GM12891 (cell line): Measurements from ENCODE around the gene PRR36.

Source experiments
- DNase-seq: peaks from one replicate; pipeline ENCODE4 v3.0.0; 2011; ENCODE audit warnings: low spot score; ENCODE audit not compliant: insufficient read length
- FAIRE-seq: peaks from 2 replicates; lab custom pipeline; 2011; peaks lifted over from hg19 to GRCh38; lab: Jason Lieb, UNC
- PAX5 ChIP-seq: IDR thresholded peaks from 2 replicates; pipeline ENCODE4 v1.6.1; 2011; ENCODE audit warnings: low read length, moderate library complexity, mild to moderate bottlenecking; ENCODE audit not compliant: insufficient read depth, severe bottlenecking
- POLR2A ChIP-seq: IDR thresholded peaks from 2 replicates; pipeline ENCODE4 v1.6.1; 2011; ENCODE audit warnings: low read depth, low read length, control low read depth
- POLR2AphosphoS5 ChIP-seq: IDR thresholded peaks from 2 replicates; pipeline ENCODE4 v1.6.1; 2011; ENCODE audit warnings: low read depth, low read length, control low read depth
- POU2F2 ChIP-seq: IDR thresholded peaks from 2 replicates; pipeline ENCODE4 v1.6.1; 2011; ENCODE audit warnings: low read depth, mild to moderate bottlenecking, control low read depth, low read length, moderate library complexity
- SPI1 ChIP-seq: IDR thresholded peaks from 2 replicates; pipeline ENCODE4 v1.6.1; 2011; ENCODE audit warnings: low read depth, low read length, control low read depth
- TAF1 ChIP-seq: IDR thresholded peaks from 2 replicates; pipeline ENCODE4 v1.6.1; 2011; ENCODE audit warnings: low read depth, low read length, control low read depth

PRR36 gene

DNA sequence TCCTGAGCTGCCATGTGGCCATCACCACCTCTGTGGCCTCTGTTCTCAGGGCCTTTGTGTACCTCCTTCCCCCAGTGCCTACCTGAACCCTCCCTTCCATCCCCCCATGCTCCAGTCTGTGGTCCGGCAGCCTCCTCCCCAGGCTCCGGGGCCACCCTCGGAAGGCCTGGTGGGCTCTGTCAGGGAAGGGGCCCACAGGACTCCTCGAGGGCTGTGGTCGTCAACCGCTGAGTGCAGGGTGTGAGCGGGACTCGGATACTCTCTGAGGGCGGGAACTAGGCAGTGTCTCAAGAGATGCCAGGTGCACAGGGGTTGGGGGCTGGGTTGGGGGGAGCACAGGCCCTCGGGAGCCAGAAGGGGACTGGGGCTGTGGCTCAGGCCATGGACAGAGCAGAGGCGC lies 33.4 kb upstream of the PRR36 start:
- FAIRE-seq: no peak
- DNase-seq: no peak
- no peak for TF ChIP-seq POLR2A
- no peak for TF ChIP-seq TAF1
- no peak for TF ChIP-seq POLR2AphosphoS5

DNA sequence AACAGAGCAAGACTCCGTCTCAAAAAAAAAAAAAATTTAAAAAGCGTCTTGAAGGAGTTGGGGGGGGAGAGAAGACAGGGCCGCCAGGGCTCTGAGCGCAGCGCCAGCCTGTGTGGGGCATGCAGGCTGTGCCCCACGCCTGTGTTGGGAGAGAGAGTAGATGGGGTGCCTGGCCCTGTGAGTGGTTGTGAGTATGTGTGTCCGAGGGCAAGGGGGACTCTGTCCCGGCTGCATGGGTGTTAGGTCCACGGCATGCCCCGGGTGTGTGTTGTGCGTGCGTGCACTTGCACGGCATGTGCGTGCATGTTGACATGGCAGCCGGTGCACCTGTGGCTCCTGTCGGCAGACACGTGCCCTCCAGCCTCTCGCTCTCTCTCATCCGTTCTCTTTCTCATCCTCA lies 32.9 kb upstream of the PRR36 start:
- FAIRE-seq (no peak), DNase-seq (no peak)
- TF ChIP-seq POLR2AphosphoS5 (peak; percentile 44; the same call in 1 of the 2 replicates), POLR2A (no peak)

DNA sequence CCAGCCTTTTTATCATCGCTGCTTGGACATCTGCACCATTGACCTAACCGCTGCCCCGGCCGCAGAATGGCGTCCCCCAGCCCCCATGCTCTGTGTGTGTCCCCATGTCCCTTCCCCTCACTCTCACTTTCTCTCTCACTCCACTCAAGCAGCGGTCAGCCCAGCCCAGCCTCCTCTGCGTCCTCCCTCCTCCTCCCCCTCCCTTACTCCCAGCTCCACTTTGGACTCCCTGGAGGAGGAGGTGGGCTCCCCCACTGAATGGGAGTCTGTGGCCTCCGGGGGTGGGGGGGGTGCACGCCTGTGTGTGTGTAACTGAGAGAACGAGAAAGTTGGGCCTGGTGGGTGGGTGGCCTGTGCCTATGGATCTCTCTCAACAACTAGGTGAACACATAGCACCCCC lies 31.7 kb upstream of the PRR36 start:
- no peak for DNase-seq
- TF ChIP-seq POLR2AphosphoS5: no peak
- no peak for FAIRE-seq

DNA sequence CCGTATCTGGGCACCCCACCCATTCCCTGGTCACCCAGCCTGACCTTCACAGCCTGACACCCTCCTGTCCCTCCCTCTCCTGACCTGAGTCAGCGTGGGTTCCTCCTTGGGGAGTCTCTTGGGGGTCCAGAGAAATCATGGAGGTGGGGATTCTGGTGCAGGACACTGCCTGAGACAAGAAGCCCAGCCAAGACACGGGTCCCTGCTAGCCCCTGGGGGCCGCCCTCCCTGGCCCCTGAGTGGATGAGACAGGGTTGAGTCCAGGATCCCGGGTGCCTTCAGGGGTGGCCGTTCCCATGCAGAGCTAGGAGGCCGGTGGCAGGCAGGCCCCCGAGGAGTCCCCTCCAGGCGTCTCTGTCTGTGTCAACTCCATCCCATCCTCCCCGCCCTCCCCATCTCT lies 31.1 kb upstream of the PRR36 start:
- DNase-seq: no peak
- TF ChIP-seq POU2F2 (no peak), TAF1 (no peak), PAX5 (no peak), POLR2A (no peak), POLR2AphosphoS5 (no peak), SPI1 (no peak)
- no peak for FAIRE-seq

DNA sequence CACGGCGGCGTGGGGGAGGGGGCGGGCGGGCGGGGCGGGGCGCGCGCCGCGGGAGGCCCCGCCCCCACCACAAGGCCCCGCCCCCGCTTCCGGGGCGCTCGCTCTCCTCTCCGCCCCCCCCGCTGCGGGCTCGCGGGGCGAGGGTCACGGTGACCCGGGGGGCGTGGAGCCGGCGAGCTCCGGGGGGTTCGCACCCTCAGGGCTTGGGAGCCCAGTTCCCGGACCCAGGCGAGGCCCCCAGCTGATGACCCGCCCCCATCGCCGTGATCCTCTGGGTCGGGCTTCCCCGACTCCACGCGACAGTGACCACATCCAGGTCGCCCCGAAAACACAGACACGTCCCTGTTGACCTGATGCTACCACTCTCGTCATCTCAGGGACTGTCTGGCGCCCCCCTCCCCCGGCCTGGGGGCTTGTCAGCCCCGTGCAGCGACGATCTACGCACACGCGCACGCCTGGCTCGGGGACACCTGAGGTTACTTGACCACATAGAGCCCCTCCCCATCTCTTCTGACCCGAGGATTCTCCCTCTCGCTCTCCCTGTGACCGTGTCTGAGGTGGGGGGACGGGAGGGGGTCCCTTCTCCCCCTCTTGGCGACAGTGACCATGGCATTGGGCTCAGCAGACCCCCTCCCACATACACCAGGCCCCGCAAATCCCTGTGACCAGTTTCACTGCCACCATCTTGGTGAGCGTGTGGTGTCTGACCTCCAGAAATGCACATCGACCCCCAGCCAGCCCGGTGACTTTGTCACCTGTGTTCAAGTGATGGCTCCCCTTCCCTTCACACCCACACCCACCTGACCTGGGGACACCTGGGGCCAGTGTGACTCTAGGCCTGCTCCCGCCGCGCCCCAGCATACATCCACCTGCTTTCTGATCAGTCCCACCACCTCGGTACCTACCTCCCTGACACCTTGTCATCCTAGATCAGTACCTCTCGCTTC lies 30.2 kb upstream of the PRR36 start:
- peak; percentile 79 for DNase-seq
- peak; percentile 58 for FAIRE-seq

DNA sequence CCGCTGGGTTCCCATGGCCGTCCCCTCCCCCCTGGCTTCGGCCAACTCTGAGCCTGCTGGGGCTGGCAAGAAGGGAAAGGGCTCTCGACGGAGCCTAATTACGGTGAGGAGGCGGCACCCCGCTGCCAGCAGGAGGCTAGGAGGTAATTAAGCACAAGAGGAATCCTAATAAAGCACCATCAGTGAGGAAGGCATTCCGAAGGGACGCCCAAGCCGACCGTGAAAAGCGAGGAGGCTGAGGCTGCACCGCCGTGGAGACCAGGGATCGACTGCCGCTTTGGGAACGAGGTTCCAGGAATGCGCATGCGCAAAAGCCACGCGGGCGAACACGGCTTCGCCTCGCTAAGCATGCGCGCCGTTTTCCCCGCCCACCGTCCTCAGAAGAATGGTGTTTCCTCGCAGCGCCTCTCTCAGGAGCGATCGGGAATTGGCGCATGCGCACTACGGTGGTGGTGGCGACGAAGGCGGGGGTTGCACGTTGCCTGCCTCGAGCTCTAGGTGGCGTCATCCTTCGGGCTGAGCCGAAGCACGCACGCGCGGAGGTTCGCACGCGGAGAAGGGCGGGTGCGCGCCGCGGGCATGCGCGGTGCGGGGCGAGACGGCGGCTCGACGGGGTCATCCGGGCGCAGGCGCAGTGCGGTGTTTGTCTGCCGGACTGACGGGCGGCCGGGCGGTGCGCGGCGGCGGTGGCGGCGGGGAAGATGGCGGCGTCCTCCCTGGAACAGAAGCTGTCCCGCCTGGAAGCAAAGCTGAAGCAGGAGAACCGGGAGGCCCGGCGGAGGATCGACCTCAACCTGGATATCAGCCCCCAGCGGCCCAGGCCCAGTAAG lies 29.3 kb upstream of the PRR36 start, which contains the start of gene MAP2K7:
Gene MAP2K7, plus strand, starts transcription at position 634 of the 830 bp plus-strand sequence. Its CDS starts 68 bp downstream, at position 702.
- TF ChIP-seq POLR2AphosphoS5 (peak; percentile 71; the same call in 1 of the 2 replicates), TAF1 (peak; percentile 64), POLR2A (peak; percentile 79), POU2F2 (no peak), SPI1 (no peak), PAX5 (peak; percentile 17)

More for the DNA sequence above, 30.2 kb upstream of the PRR36 start:
- TF ChIP-seq POLR2A (0 out of 2 replicates have a peak, but pooled peaks have one; percentile 10), POLR2AphosphoS5 (no peak), SPI1 (no peak), TAF1 (0 out of 2 replicates have a peak, but pooled peaks have one; percentile 3)

DNA sequence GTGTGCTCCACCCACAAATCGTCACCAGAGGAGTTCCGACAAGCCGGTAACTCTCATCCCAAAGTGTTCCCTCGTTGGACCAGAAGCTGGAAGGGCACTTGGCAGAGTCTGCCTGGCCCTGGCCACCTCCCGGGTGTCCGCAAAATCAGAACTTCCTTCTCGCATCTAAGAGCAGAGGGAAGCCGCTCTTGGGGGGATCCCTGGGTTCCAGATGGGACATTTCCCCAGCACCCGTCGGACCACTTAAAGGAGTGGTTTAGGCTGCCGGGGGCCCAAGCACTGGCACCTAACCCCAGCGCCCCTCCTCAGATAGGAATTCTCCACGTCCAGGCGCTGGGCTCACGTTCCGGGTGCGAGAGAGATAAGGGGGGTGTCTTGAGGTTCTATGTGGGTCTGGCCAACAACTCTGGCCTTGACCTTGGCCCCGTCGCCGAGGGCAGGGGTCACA lies 28.6 kb upstream of the PRR36 start:
- FAIRE-seq (no peak), DNase-seq (no peak)
- TF ChIP-seq TAF1 (no peak), PAX5 (no peak), POLR2A (no peak), POU2F2 (no peak), SPI1 (no peak), POLR2AphosphoS5 (no peak)

More for the DNA sequence above, 29.3 kb upstream of the PRR36 start, which contains the start of gene MAP2K7:
- peak; percentile 99 for DNase-seq
- FAIRE-seq: peak; percentile 100

DNA sequence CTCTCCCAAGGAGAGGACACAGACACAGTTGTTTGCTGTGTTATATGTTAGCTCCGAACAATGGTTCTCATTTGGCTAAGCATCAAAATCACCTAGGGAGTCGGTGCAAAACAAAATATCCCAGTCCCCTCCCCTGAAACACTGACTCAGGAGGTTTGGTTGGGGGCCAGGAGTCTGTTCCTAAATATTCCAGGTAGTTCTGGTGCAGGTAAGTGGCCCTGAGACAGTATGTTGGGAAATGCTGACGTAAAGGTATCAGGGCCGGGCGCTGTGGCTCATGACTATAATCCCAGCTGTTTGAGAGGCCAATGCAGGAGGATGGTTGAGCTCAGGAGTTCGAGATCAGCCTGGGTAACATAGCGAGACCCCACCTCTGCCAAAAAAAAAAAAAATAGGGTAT lies 27.1 kb upstream of the PRR36 start:
- no peak for TF ChIP-seq POLR2AphosphoS5
- no peak for TF ChIP-seq PAX5
- no peak for TF ChIP-seq POLR2A
- TF ChIP-seq TAF1: no peak
- no peak for TF ChIP-seq POU2F2
- no peak for TF ChIP-seq SPI1

DNA sequence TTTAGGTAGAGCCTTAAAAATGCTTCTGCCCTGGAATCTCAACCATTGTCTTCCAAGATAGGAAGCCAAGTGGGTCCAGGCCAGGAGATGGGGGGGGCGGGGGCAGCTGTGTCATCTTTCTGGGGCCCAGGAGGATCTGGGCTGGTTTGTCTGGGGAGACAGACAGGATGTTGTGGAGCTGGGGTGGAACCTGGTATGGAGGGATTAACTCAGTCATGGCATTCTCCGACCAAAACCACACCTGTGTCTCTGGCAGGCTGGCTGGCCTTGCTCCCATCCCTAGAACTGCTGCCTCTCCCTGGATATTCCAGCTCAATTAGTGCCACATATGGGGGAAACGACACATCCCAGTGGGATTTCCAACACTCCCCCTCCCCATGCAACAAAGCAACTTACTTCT lies 26.7 kb upstream of the PRR36 start:
- FAIRE-seq: no peak
- TF ChIP-seq TAF1: no peak
- no peak for TF ChIP-seq POLR2A
- TF ChIP-seq PAX5: no peak
- no peak for TF ChIP-seq SPI1
- no peak for TF ChIP-seq POU2F2
- no peak for TF ChIP-seq POLR2AphosphoS5
- DNase-seq: no peak

More for the DNA sequence above, 27.1 kb upstream of the PRR36 start:
- FAIRE-seq (no peak), DNase-seq (no peak)
